B cell (primary cell): ENCODE measurements around the gene TMED7. TPM values are rescaled to one million over a fixed set of nuclear protein-coding genes. Genes with fewer than 3 reads are reported as not detected.

Source experiments
- ATAC-seq: fragments of 200-7000 bp; cut with Tn5 transposase; one replicate; pipeline ENCODE4 v1.10.0; 2021; ENCODE audit warnings: low read depth, mild to moderate bottlenecking, moderate number of reproducible peaks, moderate library complexity
- CTCF ChIA-PET: fragments of 350-600 bp; sonication (Branson Sonifier 250); formaldehyde crosslinking; loops from one replicate; lab custom pipeline; 2021; ENCODE audit warnings: antibody characterized with exemption, inconsistent platforms; lab: Charles Lee
- POLR2A ChIA-PET: fragments of 350-600 bp; sonication (Branson Sonifier 250); formaldehyde crosslinking; loops from one replicate; lab custom pipeline; 2021; ENCODE audit warnings: antibody characterized with exemption; lab: Charles Lee
- DNase-seq: peaks from one replicate; pipeline ENCODE4 v3.0.0; 2013
- H2AFZ ChIP-seq: 2 replicates; pipeline ENCODE4 v1.6.1; 2012; ENCODE audit warnings: mild to moderate bottlenecking, low read depth, low read length; ENCODE audit not compliant: insufficient read depth, poor library complexity, severe bottlenecking
- H3K27ac ChIP-seq, 2 donors: 1 replicate in 1 of 2; 2 replicates in 1 of 2; pipeline ENCODE4 v1.5.1; 2012 to 2013; ENCODE audit warnings: low read length in 2 of 2, mild to moderate bottlenecking in 2 of 2, moderate library complexity in 1 of 2
- H3K27me3 ChIP-seq, 4 experiments: fragments of 200-600 bp in 1 of 4; sonication (generic) in 1 of 4; replicated peaks in 1 of 4; 1 replicate in 2 of 4; 2 replicates in 2 of 4; pipeline versions ENCODE4 v1.6.1 to v1.7.0; 2013 to 2016; ENCODE audit warnings: low read length in 3 of 4, mild to moderate bottlenecking in 2 of 4, mixed read lengths in 1 of 4, moderate library complexity in 1 of 4; ENCODE audit not compliant: insufficient read depth in 4 of 4, control insufficient read depth in 3 of 4; ENCODE audit errors: control extremely low read depth in 1 of 4
- H3K36me3 ChIP-seq, 2 experiments: replicated peaks in 1 of 2; 1 replicate in 1 of 2; 2 replicates in 1 of 2; pipeline versions ENCODE4 v1.6.1 to v1.7.1; 2013; ENCODE audit warnings: low read length in 1 of 2; ENCODE audit not compliant: insufficient read depth in 2 of 2, control insufficient read depth in 1 of 2; ENCODE audit errors: control extremely low read depth in 1 of 2, extremely low read depth in 1 of 2
- H3K4me1 ChIP-seq, 2 donors: fragments of 200-600 bp in 1 of 2; sonication (generic) in 1 of 2; 1 replicate in 1 of 2; 2 replicates in 1 of 2; pipeline versions ENCODE4 v1.5.1 to v1.6.1; 2013 to 2017; ENCODE audit warnings: low read length in 2 of 2; ENCODE audit not compliant: control insufficient read depth in 2 of 2, insufficient read depth in 2 of 2
- H3K4me2 ChIP-seq: replicated peaks from 2 replicates; pipeline ENCODE3; 2012; ENCODE audit warnings: mild to moderate bottlenecking, low read depth, low read length; ENCODE audit not compliant: poor library complexity, severe bottlenecking
- H3K4me3 ChIP-seq, 5 experiments: fragments of 200-600 bp in 1 of 5; sonication (generic) in 1 of 5; 1 replicate in 3 of 5; 2 replicates in 2 of 5; pipeline versions ENCODE4 v1.5.1 to v1.7.0; 2011 to 2016; ENCODE audit warnings: low read length in 4 of 5, mild to moderate bottlenecking in 4 of 5, low read depth in 2 of 5, control low read depth in 1 of 5, moderate library complexity in 1 of 5; ENCODE audit not compliant: insufficient read depth in 1 of 5; ENCODE audit errors: control extremely low read depth in 1 of 5, extremely low read depth in 1 of 5
- H3K79me2 ChIP-seq: fragments of 200-600 bp; sonication (generic); one replicate; pipeline ENCODE4 v1.6.0; 2016; ENCODE audit warnings: low read length; ENCODE audit not compliant: control insufficient read depth, insufficient read depth
- H3K9ac ChIP-seq: fragments of 200-600 bp; sonication (generic); 2 replicates; pipeline ENCODE4 v1.6.1; 2017; ENCODE audit warnings: mild to moderate bottlenecking, low read length, moderate library complexity
- H3K9me3 ChIP-seq, 3 donors: one replicate each; pipeline versions ENCODE4 v1.6.1 to v1.7.1; 2013; ENCODE audit warnings: low read length in 2 of 3; ENCODE audit not compliant: control insufficient read depth in 2 of 3, insufficient read depth in 1 of 3; ENCODE audit errors: control extremely low read depth in 1 of 3
- H4K20me1 ChIP-seq: 2 replicates; pipeline ENCODE4 v1.6.0; 2012; ENCODE audit warnings: mild to moderate bottlenecking, low read length; ENCODE audit not compliant: insufficient read depth, control insufficient read depth, poor library complexity, severe bottlenecking
- H3K27ac Mint-ChIP-seq: one replicate; pipeline ENCODE4 v1.8.0; 2021; ENCODE audit warnings: mixed read lengths
- H3K27me3 Mint-ChIP-seq: one replicate; pipeline ENCODE4 v1.8.0; 2021; ENCODE audit warnings: mixed read lengths
- H3K4me1 Mint-ChIP-seq: one replicate; pipeline ENCODE4 v1.8.0; 2021; ENCODE audit warnings: mixed read lengths
- H3K4me3 Mint-ChIP-seq: one replicate; pipeline ENCODE4 v1.8.0; 2021; ENCODE audit warnings: mixed read lengths
- H3K9me3 Mint-ChIP-seq: one replicate; pipeline ENCODE4 v1.8.0; 2022; ENCODE audit warnings: mixed read lengths; ENCODE audit not compliant: insufficient read depth
- EZH2 ChIP-seq: IDR thresholded peaks from 2 replicates; pipeline ENCODE4 v1.6.1; 2012; ENCODE audit warnings: borderline replicate concordance, low read depth, mild to moderate bottlenecking, moderate library complexity, low read length; ENCODE audit not compliant: insufficient read depth, poor library complexity, severe bottlenecking
- WGBS: methylation state at CpG from one replicate; pipeline ENCODE4 v1.1.5; 2013; ENCODE audit warnings: missing lambda C conversion rate; ENCODE audit not compliant: insufficient coverage; 5-methylcytosine and 5-hydroxymethylcytosine counted together
- intact Hi-C: fragments of 100-400 bp; cut with micrococcal nuclease; formaldehyde crosslinking; loops from one replicate; pipeline ENCODE4 v1.10.0; 2022
- polyA plus RNA-seq: library from polyadenylated mRNA; depleted of rRNA; stranded (reverse); fragments of >200 nt; gene quantifications from 2 replicates; pipeline ENCODE4 v1.2.3, GENCODE V29; 2012
- total RNA-seq, 2 donors: library from RNA; stranded (reverse); fragments of 120-200 nt in 1 of 2; gene quantifications; 1 replicate in 1 of 2; 2 replicates in 1 of 2; pipeline versions ENCODE4 v1.2.3 to v1.2.4, GENCODE V29; 2013 to 2022
- TF ChIP-seq, protein P1 (sequence below): fragments of 200-600 bp; IDR thresholded peaks from one replicate; pipeline ENCODE4 v1.8.0; 2022; ENCODE audit warnings: antibody characterized with exemption, mild to moderate bottlenecking

Gene TMED7
- total and polyA plus RNA-seq, 2 donors (not counting 1 experiment from before 2014, with no cell fraction given): 17.3 to 40.4 TPM

DNA sequence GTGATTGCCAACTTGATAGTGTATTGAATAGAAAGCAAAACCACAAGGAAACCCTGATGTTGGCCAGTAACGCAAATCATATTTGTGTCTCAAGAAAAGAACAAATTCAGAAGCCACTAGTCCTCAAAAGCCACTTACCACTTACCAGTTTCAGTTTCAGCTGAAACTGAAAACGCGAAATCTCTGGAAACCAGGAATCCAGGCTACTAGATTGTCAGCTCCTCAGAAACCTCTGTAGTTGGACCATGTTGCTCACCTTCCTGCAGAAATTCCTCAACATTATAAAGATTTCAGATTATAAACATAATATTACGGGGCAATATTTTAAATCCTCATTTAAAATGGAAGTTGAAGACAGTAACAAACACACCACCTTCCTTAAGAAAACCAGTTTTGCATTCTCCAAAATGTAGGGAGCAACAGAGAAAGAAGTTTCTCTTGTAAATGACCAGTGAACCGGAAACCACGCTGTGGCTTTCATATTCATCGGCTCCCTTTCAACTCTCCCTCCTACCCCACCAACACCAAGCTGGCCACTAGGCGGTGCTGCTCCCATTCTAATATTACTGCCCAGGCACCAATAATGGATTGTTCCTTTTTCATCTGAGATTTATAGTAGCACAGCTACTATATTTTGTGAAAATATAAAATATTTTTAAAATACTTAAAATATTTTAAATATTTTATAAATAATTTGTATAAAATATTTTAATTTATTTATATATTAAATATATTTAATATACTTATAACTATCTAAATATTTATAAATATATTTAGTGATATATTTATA, 8.7 kb upstream of the TMED7 start:
- H3K27me3 ChIP-seq: peaks cover 0 to 12% (median 6%) of the 10 kb centered on the region in 4 experiments

More for the DNA sequence above, 8.7 kb upstream of the TMED7 start:
- Mint-ChIP-seq H3K4me3 (peak overlapping the region; percentile 67), H3K4me1 (peaks cover 7% of the 10 kb centered on the region), H3K9me3 (no peaks in the 10 kb centered on the region), H3K27me3 (peaks cover 19% of the 10 kb centered on the region), H3K27ac (no peak overlapping the region)
- no peak overlapping the region for H3K27ac ChIP-seq
- peaks cover 5 to 6% of the 10 kb centered on the region in 2 donors for H3K4me1 ChIP-seq
- peak; percentile 87 for DNase-seq
- TF ChIP-seq, protein P1, sequence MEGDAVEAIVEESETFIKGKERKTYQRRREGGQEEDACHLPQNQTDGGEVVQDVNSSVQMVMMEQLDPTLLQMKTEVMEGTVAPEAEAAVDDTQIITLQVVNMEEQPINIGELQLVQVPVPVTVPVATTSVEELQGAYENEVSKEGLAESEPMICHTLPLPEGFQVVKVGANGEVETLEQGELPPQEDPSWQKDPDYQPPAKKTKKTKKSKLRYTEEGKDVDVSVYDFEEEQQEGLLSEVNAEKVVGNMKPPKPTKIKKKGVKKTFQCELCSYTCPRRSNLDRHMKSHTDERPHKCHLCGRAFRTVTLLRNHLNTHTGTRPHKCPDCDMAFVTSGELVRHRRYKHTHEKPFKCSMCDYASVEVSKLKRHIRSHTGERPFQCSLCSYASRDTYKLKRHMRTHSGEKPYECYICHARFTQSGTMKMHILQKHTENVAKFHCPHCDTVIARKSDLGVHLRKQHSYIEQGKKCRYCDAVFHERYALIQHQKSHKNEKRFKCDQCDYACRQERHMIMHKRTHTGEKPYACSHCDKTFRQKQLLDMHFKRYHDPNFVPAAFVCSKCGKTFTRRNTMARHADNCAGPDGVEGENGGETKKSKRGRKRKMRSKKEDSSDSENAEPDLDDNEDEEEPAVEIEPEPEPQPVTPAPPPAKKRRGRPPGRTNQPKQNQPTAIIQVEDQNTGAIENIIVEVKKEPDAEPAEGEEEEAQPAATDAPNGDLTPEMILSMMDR: peak; percentile 94
- no peak for TF ChIP-seq EZH2
- intact Hi-C loops: loop anchor here (1.0 kb wide), 4 partner anchors 8 to 434 kb away; partner anchors contain the start of genes AP3S1, ATG12 and TMED7
- 8% methylated on average over 2 of the region's 8 CpGs for WGBS
- ChIA-PET CTCF (interaction anchor here (0.5 to 3.8 kb wide), 18 partner anchors 8 to 428 kb away, joined by 3 to 21 read pairs (median 5); partner anchors contain the start of genes AP3S1, ARL14EPL, ATG12 and TICAM2), POLR2A (interaction anchor here (0.8 kb wide), 1 partner anchor 31 kb away, joined by 8 read pairs; no protein-coding TSS in a partner anchor)
- peak overlapping the region in 4 of 5 experiments; percentile 15 to 43 (median 20) for H3K4me3 ChIP-seq
- H3K9ac ChIP-seq: peak overlapping the region; percentile 23
- H4K20me1 ChIP-seq: no peaks in the 10 kb centered on the region
- H3K79me2 ChIP-seq: no peaks in the 10 kb centered on the region
- no peaks in the 10 kb centered on the region for H3K36me3 ChIP-seq
- ATAC-seq: peak; percentile 99
- peak overlapping the region; percentile 43 for H2AFZ ChIP-seq
- H3K4me2 ChIP-seq: peak overlapping the region; percentile 68
- H3K9me3 ChIP-seq: no peaks in the 10 kb centered on the region
